ENCODE data around the gene SPAG16. TPM values are rescaled to one million over a fixed set of nuclear protein-coding genes. Genes with fewer than 3 reads are reported as not detected.

Gene SPAG16
- total RNA-seq, 1 experiment from 2014 or later: 21.5 TPM

- no peaks in the 10 kb centered on the region for H3K9me3 Mint-ChIP-seq (ENCODE audit: unreplicated experiment)
- no peaks in the 10 kb centered on the region for H3K36me3 Mint-ChIP-seq (ENCODE audit: insufficient read depth, unreplicated experiment)
- no TSS peak for BruUV-seq (replicated peaks)
- H3K4me1 Mint-ChIP-seq (ENCODE audit: low read depth, unreplicated experiment): no peaks in the 10 kb centered on the region
- no peak overlapping the region for H3K27ac Mint-ChIP-seq (ENCODE audit: unreplicated experiment)
- H3K4me3 Mint-ChIP-seq (ENCODE audit: unreplicated experiment): no peak overlapping the region
- ChIA-PET POLR2A (no interaction called here), CTCF (no interaction called here)
- no peak for TF ChIP-seq CTCF (IDR thresholded peaks at IDR 0.05; ENCODE audit: insufficient read depth in 1 of 2, low read depth in 1 of 2, low read length in 1 of 2, severe bottlenecking in 1 of 2, unreplicated experiment in 1 of 2)
- Histone ChIP-seq H3K4me1 (no peaks in the 10 kb centered on the region), H3K27me3 (replicated peaks; ENCODE audit: control insufficient read depth, insufficient read depth, low read length) (no peaks in the 10 kb centered on the region), H3K4me3 (ENCODE audit: low read depth, low read length) (no peak overlapping the region), H3K9me3 (no peaks in the 10 kb centered on the region), H3K36me3 (ENCODE audit: control insufficient read depth, insufficient read depth, low read length) (no peaks in the 10 kb centered on the region)
- intact Hi-C loops (cut with micrococcal nuclease; ENCODE audit: unreplicated experiment): no loop called here
- no peaks in the 10 kb centered on the region for H3K27me3 Mint-ChIP-seq (ENCODE audit: insufficient read depth, unreplicated experiment)
- DNase-seq: no peak
Observed at GRCh38 chr2:214328941-214329340, 1044.7 kb downstream of the SPAG16 start.

- H3K9me3 Mint-ChIP-seq (ENCODE audit: unreplicated experiment): no peaks in the 10 kb centered on the region
- BruUV-seq (replicated peaks): no TSS peak
- no peaks in the 10 kb centered on the region for H3K4me1 ChIP-seq
Observed at GRCh38 chr2:214341646-214342045, 1057.4 kb downstream of the SPAG16 start.

GRCh38 chr2:214358506-214358905 lies 1074.2 kb downstream of the SPAG16 start:
- peaks cover 28% of the 10 kb centered on the region for H3K9me3 Mint-ChIP-seq (ENCODE audit: unreplicated experiment)

More at GRCh38 chr2:214341646-214342045, 1057.4 kb downstream of the SPAG16 start:
- Mint-ChIP-seq H3K4me3 (ENCODE audit: unreplicated experiment) (no peak overlapping the region), H3K27ac (ENCODE audit: unreplicated experiment) (no peak overlapping the region), H3K36me3 (ENCODE audit: insufficient read depth, unreplicated experiment) (no peaks in the 10 kb centered on the region), H3K27me3 (ENCODE audit: insufficient read depth, unreplicated experiment) (no peaks in the 10 kb centered on the region), H3K4me1 (ENCODE audit: low read depth, unreplicated experiment) (no peaks in the 10 kb centered on the region)
- ChIA-PET CTCF (no interaction called here), POLR2A (no interaction called here)
- TF ChIP-seq CTCF (IDR thresholded peaks at IDR 0.05; ENCODE audit: insufficient read depth in 1 of 2, low read depth in 1 of 2, low read length in 1 of 2, severe bottlenecking in 1 of 2, unreplicated experiment in 1 of 2): no peak
- H3K4me3 ChIP-seq (ENCODE audit: low read depth, low read length): no peak overlapping the region
- no peaks in the 10 kb centered on the region; the same call in 1 of the 2 replicates for H3K36me3 ChIP-seq (ENCODE audit: control insufficient read depth, insufficient read depth, low read length)
- DNase-seq: no peak
- intact Hi-C loops (cut with micrococcal nuclease; ENCODE audit: unreplicated experiment): no loop called here
- no peaks in the 10 kb centered on the region for H3K27me3 ChIP-seq (replicated peaks; ENCODE audit: control insufficient read depth, insufficient read depth, low read length)
- no peaks in the 10 kb centered on the region for H3K9me3 ChIP-seq

More at GRCh38 chr2:214358506-214358905, 1074.2 kb downstream of the SPAG16 start:
- Histone ChIP-seq H3K36me3 (ENCODE audit: control insufficient read depth, insufficient read depth, low read length) (no peaks in the 10 kb centered on the region), H3K27me3 (replicated peaks; ENCODE audit: control insufficient read depth, insufficient read depth, low read length) (no peaks in the 10 kb centered on the region), H3K4me1 (peaks cover 17% of the 10 kb centered on the region), H3K9me3 (0 out of 2 replicates have a peak, but pooled peaks cover 8% of the 10 kb centered on the region), H3K4me3 (ENCODE audit: low read depth, low read length) (no peak overlapping the region)
- intact Hi-C loops (cut with micrococcal nuclease; ENCODE audit: unreplicated experiment): no loop called here
- Mint-ChIP-seq H3K4me1 (ENCODE audit: low read depth, unreplicated experiment) (peaks cover 12% of the 10 kb centered on the region), H3K27ac (ENCODE audit: unreplicated experiment) (no peak overlapping the region), H3K36me3 (ENCODE audit: insufficient read depth, unreplicated experiment) (no peaks in the 10 kb centered on the region), H3K4me3 (ENCODE audit: unreplicated experiment) (no peak overlapping the region), H3K27me3 (ENCODE audit: insufficient read depth, unreplicated experiment) (no peaks in the 10 kb centered on the region)
- ChIA-PET POLR2A (no interaction called here), CTCF (no interaction called here)
- no TSS peak for BruUV-seq (replicated peaks)
- TF ChIP-seq CTCF (IDR thresholded peaks at IDR 0.05; ENCODE audit: insufficient read depth in 1 of 2, low read depth in 1 of 2, low read length in 1 of 2, severe bottlenecking in 1 of 2, unreplicated experiment in 1 of 2): no peak
- DNase-seq: no peak
